Islet precursor cell (in vitro differentiated cells): ENCODE data around the gene PUS3.
"Not testable (repeated sequence)": the region's sequence is repeated elsewhere in the genome, so short reads cannot be mapped to it uniquely, and the experiment has no call there.

Source experiments
- DNase-seq: peaks from one replicate; pipeline ENCODE4 v3.0.0-alpha.2; 2018

The PUS3 gene

DNA sequence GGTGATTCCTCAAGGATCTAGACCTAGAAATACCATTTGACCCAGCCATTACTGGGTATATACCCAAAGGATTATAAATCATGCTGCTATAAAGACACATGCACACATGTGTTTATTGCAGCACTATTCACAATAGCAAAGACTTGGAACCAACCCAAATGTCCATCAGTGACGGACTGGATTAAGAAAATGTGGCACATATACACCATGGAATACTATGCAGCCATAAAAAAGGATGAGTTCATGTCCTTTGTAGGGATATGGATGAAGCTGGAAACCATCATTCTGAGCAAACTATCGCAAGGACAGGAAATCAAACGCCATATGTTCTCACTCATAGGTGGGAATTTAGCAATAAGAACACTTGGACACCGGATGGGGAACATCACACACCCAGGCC is 37.7 kb downstream of the PUS3 start:
- not testable (repeated sequence) for DNase-seq

DNA sequence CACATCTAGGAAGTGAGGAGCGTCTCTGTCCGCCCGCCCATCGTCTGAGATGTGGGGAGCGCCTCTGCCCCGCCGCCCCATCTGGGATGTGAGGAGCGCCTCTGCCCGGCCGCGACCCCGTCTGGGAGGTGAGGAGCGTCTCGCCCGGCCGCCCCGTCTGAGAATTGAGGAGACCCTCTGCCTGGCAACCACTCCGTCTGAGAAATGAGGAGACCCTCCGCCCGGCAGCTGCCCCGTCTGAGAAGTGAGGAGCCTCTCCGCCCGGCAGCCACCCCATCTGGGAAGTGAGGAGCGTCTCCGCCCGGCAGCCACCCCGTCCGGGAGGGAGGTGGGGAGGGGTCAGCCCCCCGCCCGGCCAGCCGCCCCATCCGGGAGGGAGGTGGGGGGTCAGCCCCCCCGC is 40.2 kb downstream of the PUS3 start:
- not testable (repeated sequence) for DNase-seq

GRCh38 chr11:125857670-125858069 is 45.3 kb downstream of the PUS3 start:
- DNase-seq, result peak; percentile 37

DNA sequence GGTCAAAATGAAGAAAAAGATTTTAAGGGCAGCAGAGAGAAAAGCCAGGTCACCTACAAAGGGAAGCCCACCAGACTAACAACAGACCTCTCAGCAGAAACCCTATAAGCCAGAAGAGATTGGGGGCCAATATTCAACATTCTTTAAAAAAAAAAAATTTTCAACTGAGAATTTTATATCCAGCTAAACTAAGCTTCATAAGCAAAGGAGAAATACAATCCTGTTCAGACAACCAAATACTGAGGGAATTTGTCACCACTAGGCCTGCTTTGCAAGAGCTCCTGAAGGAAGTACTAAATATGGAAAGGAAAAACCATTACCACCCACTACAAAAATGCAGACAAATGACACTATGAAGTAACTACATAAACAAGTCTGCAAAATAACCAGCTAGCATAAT is 56.8 kb downstream of the PUS3 start:
- no peak for DNase-seq
